GM10266 (cell line): ENCODE data around the gene KCNK2.

Experiments used
- DNase-seq: peaks from one replicate; pipeline ENCODE4 v3.0.0; 2012; ENCODE audit errors: extremely low spot score
- CTCF ChIP-seq: IDR thresholded peaks from 2 replicates; pipeline ENCODE4 v1.5.1; 2012; ENCODE audit warnings: mild to moderate bottlenecking, low read depth; ENCODE audit not compliant: control insufficient read depth, insufficient read depth; ENCODE audit errors: missing control alignments

Gene KCNK2

GRCh38 chr1:215095524-215095923 lies 13.0 kb downstream of the KCNK2 start:
- DNase-seq, result no peak
- no peak for TF ChIP-seq CTCF

- TF ChIP-seq CTCF, result no peak
- no peak for DNase-seq
Observed at GRCh38 chr1:215101511-215101910, 19.0 kb downstream of the KCNK2 start.

GRCh38 chr1:215104283-215104682 lies 21.7 kb downstream of the KCNK2 start:
- TF ChIP-seq CTCF, result no peak
- no peak for DNase-seq

GRCh38 chr1:215106067-215106466 lies 23.5 kb downstream of the KCNK2 start:
- no peak for TF ChIP-seq CTCF
- no peak for DNase-seq

GRCh38 chr1:215109171-215109570 lies 26.6 kb downstream of the KCNK2 start:
- DNase-seq, result no peak
- TF ChIP-seq CTCF, result no peak

- DNase-seq, result no peak
Observed at GRCh38 chr1:215111916-215112315, 29.4 kb downstream of the KCNK2 start.

GRCh38 chr1:215113776-215114153 lies 31.2 kb downstream of the KCNK2 start:
- DNase-seq, result no peak
- no peak for TF ChIP-seq CTCF

More at GRCh38 chr1:215111916-215112315, 29.4 kb downstream of the KCNK2 start:
- no peak for TF ChIP-seq CTCF
